Stimulated activated CD4-positive, alpha-beta T cell treated with anti-CD3 and anti-CD28 coated beads, Interleukin-1b, Interleukin-23, amount 100 ng/mL, for 24 hours (primary cell): ENCODE measurements around the gene CFAP74.

ENCODE experiments used
- DNase-seq, 4 experiments: peaks; one replicate each; pipeline ENCODE4 v3.0.0-alpha.2; 2020; ENCODE audit warnings: low read depth in 4 of 4, low spot score in 1 of 4

The CFAP74 gene

DNA sequence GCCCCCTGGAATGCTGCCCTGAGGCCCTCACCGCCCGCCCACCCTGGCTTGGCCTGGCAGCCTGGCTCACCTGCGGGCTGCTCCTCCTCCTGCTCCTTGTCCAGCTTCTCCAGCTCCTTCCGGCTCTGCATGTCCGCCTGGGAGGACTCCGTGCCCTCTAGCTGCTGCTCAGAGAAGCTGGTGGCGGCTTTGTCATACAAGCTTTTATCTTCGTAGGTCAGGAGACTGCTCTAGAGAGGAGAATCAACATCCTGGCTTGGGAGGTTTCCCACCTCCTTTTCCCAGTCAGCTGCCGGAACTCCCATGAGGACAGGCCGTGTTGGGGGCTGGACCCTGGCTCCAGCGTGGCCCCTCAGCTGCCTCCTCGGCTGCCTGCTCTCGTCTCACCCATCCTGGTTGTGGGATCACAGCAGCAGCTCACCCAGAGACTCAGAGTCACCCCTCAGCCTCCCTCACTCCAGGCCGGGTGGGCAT lies 47.9 kb downstream of the CFAP74 start:
- no peak for DNase-seq

DNA sequence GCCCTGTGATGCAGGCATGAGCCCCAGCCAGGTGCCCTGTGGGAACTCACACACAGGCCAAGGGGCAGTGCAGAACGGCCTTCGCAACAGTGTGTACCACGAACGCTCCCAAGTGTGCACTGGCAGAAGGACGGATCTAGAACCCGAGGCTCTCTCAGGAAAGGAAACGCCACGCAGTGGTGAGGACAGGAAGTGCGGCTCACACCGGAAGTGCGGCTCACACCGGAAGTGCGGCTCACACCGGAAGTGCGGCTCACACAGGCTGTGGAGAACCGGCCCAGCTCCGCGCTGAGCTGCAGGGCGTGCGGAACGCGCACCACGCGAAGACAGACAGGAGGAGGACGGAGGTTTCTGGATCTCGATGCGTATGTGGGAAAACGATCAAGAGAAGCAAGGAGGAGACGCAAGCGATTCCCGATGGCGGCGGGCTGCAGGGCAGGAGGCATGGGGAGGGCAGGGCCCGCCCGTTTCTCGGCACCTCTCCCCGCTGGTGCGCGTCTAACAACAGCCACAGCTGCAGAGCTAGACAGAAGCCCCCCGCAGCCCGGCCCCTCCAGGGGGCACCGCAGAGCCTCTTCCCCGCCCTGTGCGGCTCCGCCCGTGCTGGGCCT lies 48.6 kb downstream of the CFAP74 start:
- peak in 1 of 4 experiments; percentile 23 for DNase-seq

DNA sequence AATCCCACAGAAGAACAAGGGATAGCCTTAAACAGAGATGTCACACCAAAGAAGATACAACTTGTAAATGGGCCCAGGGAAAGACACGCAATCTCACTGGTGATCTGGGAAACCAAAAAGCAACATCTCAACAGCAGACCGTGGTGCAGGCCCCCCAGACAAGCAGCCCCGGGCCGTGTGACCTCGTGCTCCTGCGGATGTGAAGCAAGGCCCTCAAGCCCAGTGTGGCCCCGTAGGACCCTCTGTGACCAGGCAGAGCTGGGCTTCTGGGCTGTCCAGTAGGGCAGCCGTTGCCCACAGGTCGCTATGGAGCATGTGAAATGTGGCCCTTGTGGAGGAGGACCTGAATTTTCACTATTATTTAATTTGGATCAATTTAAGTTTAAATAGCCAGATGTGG lies 49.6 kb downstream of the CFAP74 start:
- no peak for DNase-seq

DNA sequence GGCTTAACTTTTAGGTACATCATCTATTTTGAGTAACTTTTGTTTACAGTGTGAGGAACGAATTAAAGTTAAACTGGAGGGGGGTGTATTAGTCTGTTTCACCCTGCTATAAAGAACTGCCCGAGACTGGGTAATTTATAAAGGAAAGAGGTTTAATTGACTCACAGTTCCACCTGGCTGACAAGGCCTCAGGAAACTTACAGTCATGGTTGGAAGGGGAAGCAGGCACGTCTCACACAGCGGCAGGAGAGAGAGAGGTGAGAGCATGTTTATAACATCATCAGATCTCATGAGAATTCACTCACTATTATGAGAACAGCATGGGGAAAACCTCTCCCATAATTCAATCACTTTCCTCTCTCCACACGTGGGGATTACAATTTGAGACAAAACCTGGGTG lies 52.6 kb downstream of the CFAP74 start:
- no peak for DNase-seq

DNA sequence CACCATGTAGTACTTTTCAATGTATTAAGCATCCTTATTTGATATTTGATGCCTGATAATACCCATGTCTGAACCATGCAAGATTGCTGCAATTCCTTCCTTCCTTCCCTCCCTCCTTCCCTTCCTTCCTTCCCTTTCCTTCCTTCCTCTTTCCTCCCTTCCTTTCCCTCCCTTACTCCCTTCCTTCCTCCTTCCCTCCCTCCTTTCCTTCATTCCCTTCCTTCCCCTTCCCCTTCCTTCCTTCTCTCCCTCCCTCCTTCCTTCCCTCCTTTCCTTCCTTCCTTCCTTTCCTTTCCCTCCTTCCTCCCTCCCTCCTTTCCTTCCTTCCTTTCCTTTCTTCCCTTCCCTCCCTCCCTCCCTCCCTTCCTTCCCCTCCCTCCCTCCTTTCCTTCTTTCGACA lies 54.8 kb downstream of the CFAP74 start:
- DNase-seq = no peak

DNA sequence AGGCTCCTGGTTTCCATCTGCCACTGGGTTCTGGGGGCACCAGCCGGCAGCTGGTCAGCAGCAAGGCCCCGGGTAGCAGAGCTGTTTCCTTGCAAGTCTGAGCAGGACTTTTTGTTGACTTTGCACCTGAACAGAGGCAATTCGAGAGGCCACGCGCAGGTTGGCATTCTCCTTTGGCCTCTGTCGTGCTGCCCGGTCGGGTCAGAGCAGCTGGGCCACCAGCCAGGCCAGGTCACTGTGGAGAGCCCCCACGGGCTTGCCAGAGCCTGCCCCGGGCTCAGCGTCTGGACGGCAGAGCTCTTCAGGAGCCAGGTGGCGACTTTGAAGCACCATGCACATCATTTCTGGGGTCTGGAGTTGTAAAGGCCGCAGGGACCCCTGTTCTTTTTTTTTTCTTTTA lies 56.1 kb downstream of the CFAP74 start:
- DNase-seq = no peak

DNA sequence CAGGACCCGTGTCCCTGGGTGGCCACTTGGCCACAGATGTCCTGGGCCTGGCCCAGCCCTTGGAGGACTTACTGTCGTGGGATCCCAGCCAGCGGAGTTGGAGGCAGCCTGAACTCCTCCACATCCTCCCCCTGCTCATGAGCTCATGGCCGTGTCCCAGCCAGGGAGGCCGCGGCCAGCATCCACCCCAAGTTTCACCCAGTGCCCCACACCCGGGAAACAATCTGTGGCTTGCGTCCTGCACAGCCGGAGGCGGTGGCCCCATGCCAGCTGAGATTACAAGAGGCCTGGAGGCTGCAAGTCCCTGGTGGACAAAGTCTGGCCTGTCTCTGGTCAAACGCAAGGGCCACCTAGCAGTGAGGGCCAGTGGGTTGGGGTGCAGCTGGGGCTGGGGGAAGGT lies 57.0 kb downstream of the CFAP74 start:
- DNase-seq = no peak

DNA sequence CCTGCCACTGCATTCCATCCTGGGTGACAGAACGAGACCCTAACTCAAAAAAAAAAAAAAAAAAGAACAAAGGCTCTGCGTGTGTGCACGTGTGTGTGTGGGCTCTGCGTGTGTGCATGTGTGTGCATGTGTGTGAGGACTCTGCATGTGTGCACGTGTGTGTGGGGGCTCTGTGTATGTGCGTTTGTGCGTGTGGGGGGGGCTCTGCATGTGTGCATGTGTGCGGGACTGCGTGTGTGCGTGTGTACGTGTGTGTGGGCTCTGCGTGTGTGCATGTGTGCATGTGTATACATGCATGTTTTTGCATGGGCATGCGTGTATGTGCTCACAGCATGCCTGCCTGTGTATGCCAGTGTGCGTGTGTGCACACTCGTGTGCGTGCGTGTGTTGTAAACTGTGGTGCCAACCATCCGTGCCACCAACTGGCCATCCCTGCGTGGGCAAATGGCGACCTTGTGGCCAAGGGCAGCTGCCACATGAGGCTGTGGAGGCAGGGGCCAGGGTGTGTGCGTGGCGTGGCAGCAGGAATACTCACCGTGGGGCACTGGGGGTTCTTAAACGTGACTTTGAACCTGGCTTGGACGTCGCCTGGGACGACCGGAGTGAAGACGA lies 57.7 kb downstream of the CFAP74 start:
- no peak for DNase-seq

DNA sequence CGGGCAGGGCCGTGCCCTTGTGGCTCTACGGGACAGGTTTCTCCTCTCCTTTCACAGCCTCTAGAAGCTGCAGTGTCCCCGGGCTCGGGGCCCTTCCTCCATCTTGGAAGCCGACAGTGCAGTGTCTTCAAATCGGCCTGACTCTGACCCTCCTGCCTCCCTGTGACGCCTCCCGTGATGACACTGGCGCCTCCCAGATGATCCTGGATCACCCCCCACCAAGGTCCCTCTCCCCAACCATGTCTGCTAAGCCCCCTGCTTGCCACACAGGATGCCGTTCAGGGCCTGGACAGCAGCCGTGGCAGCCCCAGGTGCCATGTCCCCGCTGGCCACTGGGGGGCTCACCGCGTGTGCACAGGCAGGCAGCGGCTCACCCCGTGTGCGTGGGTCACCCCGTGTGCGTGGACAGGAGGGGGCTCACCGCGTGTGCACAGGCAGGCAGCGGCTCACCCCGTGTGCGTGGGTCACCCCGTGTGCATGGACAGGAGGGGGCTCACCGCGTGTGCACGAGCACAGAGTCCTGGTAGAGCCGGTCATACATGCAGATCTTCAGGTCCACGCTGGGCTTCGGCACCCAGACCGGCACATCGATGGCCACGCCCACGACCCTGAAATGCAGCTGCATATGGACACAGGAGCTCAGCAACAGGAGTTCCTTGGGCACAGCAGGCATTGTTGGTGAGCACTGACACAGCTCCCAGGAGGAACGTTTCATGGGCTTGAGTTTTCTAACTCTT lies 59.6 kb downstream of the CFAP74 start:
- DNase-seq = peak; percentile 21 to 46 (median 36)

DNA sequence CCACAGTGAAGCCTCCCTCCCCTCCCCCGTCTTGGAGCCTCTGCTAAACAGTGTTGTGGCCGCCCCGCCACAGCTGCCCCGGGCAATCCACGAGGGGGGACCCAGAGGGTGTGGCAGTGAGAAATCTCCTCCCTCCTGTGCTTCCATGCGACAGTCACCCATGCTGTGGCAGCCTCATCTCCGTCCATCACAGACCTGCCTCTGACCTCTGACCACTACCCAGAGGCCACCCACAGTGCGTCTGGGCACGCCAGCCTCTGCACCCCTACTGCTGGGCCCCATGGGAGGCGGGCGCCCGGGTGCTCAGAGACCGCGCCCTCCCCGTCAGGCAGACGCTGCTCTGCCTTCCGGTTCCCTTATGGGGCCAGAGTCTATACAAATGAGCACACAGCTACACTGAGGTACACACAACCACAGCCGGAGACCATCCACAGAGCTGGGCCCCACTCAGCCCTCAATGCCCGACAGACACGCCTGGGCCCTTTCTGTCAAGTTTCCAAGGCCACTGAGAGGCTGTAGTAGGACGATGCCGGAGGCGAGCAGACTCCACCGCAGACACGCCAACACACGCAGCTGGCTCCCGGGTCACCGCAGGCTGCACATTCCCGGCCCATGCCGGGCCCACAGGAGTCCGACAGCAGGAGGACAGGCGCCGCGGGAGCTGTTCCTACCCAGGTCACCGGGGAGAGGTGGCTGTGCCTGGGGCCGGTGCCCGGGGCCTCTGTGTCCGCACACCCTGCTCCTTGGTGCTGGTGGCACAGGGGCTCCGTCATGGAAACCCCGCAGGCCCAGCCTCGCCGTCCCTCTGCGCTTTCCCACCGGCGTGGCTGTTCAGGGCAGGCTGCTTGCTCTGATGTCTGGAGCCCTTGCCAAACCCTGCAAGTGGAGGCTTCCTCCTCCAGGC lies 60.6 kb downstream of the CFAP74 start:
- no peak for DNase-seq

DNA sequence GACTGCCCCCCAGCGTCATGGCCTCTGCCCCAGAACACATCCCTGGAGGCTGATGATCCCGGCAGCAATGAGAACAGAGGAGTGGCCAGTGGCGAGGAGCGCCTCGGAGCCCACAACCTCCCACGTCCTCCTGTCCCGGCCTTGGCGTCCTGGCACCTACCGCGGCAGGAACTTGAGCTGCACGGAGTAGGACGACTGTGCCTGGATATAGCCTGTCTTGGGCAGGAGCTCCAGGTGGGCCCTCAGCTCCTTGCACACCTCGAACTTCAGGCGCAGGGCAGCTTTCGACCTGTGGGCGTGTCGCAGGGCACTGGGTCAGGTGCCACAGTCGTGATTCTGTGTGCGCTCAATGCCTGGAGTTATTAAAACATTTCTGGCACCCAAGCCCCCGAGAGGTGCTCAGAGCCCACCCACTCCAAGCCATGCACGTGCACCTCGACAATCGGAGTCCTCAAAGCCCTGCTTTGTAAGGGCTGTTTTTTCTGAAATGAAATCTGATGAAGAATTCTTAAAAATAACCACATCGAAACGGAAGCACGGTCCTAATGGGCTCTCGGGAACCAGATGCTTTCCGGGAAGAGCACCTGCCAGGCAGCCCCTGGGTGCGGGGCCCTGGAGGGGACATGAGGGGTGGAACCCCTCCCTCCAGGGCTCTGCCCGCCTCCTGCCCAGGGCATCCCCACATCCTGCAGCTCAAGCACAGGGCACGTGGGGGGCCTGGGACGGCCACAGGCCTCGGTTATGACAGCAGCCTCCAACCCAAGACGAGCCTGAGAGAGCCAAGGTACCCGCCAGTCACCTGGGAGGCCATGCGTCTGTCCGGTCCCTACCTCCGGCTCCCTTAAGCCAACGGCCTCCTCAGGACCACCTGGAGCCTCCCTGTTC lies 61.5 kb downstream of the CFAP74 start:
- no peak for DNase-seq

DNA sequence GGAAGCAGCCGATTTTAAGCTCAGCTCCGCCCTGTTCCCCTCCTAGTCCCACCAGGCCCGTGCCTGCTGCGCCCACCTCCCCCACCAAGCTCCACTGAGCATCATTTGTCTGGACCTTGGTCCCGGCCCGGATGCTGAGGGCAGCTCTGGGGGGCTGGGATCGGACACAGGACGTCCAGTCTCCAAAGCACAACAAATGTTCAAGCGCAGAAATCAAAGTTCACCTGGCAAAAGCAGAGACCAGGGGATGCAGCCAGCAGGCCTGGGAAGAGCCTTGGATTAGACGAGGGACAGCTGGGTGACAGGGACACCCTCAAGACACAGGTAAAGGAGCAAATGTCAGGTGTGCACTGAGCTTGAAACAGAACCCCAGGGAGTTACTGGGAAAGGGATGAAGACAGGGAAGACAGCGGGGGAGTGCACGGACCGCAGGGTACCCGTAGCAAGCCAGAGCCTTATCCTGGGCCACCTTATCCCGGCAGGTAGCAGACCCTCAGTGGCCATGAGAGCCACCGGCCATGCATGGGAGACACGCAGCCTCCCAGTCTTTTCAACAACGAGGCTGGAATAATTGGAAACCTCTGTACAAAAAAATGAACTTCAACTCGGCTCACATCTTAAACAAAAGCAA lies 62.3 kb downstream of the CFAP74 start:
- no peak for DNase-seq

DNA sequence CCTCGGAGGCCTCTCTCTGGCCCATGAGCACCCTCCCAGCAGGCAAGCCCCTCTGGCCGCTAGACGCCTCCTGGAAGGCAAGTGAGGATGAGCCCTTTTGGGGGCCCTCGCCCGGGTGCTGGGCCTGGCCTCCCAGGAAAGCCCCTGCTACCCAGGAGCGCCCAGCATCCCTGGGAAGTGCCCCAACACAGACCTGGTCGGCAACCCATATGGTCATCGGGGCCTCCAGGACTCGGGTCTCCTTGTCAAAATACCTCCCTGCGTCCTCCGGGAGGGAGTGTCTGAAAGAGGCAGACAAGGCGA lies 63.5 kb downstream of the CFAP74 start:
- no peak for DNase-seq

DNA sequence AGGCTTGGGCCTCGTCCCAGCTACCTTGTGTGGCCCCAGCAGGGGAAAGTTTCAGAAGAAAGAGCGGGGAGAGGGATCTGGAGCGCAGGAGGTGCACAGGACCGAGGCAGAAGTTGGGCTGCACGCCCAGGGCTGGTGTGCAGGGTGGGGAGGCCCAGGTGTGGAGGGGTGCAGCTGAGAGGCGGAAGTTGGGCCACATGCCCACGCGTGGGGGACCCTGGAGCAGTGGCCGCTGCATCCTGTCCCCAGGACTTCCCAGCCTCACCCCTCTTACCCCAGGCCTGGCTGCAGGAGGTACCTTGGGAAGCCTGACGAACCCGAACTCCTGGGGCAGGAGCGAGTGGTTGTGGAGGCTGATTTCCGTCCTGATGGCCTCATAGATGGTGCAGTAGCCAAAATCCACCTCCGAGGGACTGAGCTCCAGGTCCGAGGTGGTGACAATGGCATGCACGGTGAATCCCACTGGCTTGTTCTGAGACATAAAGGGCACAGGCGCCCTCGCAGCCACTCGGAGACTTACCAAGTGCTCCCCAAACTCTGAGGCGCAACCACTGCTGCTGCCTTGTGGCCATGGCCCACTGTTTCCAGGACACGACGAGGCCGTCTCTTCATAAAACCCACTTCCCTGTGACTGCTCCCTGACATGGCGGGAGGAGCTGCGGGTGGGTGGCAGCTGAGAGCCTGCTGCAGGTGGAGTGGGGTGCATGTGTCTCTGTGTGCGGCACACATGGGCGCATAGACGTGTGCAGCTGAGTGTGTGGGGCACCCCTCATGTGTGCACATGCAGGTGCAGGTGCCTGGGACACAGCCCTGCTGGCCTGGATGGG lies 64.1 kb downstream of the CFAP74 start:
- no peak for DNase-seq

DNA sequence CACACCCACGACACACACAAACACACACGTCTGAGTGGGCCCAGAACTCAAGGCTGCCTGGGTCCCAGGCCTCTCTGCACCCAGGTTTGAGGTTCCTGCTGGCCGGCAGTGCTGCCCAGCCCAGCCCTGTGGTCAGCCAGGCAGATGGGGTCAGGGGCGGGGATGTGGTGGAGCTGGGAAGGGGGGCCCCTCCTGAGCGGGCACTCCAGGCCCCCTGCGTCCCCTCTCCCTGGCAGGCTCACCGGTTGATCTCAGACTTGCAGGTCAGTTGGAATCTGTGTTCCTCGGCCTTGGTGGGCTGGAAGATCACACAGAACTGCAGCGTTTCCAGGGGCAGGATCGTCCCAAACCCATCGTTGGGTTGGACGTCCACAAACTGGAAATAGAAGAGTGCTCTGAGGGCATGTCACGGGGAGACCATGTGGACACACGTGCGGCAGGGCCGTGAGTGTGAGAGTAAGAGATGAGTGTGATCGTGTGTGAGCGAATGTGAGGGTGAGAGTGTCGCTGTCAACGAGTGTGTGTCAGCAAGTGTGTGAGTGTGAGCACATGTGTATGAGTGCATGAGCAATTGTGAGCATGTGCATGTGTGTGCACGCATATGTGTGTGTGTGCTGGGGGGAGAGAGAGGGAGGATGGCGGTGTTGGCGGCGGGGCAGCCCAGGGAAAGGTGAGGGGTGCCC lies 64.8 kb downstream of the CFAP74 start:
- no peak for DNase-seq

DNA sequence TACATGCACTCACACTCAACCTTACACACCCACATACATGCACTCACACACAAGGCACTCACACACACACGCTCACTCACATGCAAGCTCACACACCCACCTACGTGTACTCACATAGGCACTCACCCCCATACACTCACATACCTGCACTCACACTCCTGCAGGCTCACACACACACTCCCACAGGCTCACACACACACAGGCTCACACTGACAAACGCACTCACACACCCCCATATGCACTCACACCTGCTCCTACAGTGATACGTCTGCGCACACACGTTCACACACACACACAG lies 65.4 kb downstream of the CFAP74 start:
- DNase-seq = no peak

DNA sequence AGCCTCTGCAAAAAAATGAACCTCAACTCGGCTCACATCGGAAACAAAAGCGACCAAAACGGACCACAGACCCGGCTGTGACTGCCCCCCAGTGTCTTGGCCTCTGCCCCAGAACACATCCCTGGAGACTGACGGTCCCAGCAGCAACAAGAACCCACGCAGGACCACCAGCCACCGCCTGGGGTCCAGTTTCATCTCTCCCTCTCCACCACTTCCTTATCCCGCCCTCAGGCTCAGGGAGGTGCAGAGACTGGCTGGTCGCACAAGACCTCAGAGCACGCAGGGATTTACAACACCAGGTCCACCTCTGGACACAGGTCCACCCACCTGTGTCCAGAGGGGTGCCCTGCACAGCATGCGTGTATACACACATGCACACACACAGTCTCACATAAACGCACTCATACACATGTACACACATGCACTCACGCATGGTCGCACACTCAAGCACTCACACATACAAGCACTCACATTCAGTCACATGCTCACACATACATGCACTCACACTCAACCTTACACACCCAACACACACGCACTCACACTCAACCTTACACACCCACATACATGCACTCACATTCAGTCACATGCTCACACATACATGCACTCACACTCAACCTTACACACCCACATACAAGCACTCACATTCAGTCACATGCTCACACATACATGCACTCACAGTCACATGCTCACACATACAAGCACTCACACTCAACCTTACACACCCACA lies 65.9 kb downstream of the CFAP74 start:
- DNase-seq = no peak

DNA sequence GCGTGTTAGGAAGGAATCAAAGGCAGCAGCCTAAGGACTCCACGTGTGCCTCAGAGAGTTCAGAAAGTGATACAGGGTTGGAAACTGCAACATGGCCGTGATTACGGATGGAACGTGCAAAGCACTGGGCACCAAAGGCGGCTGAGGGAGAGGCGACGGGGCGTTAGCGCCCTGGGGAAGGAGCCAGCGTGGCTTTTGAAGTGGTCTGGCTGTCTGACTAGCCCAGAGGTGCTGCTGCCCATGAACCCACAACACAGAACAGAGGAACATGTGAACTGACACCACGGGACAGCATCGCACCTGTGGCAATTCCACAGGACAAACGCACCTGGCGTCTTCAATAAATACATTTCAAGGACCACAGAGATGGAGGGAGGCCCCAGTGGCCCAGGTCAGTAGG lies 66.5 kb downstream of the CFAP74 start:
- no peak for DNase-seq
